ENCODE measurements around the gene TBRG4. TPM values are rescaled to one million over a fixed set of nuclear protein-coding genes. Genes with fewer than 3 reads are reported as not detected.

TBRG4 gene
- total RNA-seq, 2 donors from 2014 or later, result 91.0 to 147 TPM

DNA sequence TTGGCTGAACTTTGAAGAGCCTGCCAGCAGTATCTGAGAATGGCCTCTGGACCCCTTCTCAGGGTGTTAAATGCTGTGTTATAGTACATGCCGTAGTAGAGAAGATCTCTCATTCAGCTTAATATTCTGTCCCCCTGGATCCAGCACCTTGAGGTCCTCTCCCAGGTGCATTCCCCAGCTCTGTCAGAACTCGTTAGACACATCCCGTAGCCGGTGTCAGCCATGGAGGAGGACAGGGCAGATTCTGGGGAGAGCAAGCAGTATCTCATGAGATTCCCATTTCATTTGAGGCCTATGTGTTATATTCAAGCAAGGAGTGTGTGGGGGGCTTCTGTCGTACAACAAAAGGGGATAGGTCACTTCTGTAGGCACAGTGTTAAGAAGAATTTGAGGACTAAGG lies 57.6 kb downstream of the TBRG4 start:
- H3K4me3 ChIP-seq, result no peak overlapping the region
- intact Hi-C loops (cut with DNase I), result no loop called here
- no peaks in the 10 kb centered on the region for H3K4me1 ChIP-seq
- DNase-seq, result no peak
- no peaks in the 10 kb centered on the region for H3K9me3 ChIP-seq
- no peak for TF ChIP-seq CTCF (IDR thresholded peaks at IDR 0.05)
- H3K27ac ChIP-seq, result no peak overlapping the region
- H3K36me3 ChIP-seq, result no peaks in the 10 kb centered on the region
- no peak overlapping the region for H3K9ac ChIP-seq (ENCODE audit: low read depth in 2 of 2, low read length in 2 of 2)
- H3K27me3 ChIP-seq, result no peaks in the 10 kb centered on the region

DNA sequence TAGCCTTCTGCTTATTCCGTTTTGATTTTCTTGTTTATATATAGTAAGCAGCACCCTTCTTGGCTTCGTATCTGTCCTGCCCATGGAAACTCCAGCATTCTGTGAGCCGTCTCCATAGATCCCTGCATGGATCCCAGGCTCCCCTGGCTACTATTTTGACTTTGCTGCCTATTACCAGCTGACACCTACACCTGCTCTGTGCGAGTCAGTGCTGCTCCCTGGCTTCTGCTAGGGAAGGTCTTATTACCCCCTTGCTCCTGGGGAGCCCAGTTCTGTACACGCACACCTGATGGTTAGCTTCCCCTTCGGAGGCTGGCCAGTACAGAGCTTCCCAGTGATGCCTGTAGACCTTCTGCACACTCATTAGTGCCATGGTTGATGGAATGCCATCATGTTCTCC lies 58.1 kb downstream of the TBRG4 start:
- no peak for TF ChIP-seq CTCF (IDR thresholded peaks at IDR 0.05)
- Histone ChIP-seq H3K4me1 (no peaks in the 10 kb centered on the region), H3K9ac (ENCODE audit: low read depth in 2 of 2, low read length in 2 of 2) (no peak overlapping the region), H3K27me3 (no peaks in the 10 kb centered on the region), H3K36me3 (no peaks in the 10 kb centered on the region), H3K9me3 (no peaks in the 10 kb centered on the region), H3K27ac (no peak overlapping the region), H3K4me3 (no peak overlapping the region)
- DNase-seq, result no peak
- intact Hi-C loops (cut with DNase I), result no loop called here

DNA sequence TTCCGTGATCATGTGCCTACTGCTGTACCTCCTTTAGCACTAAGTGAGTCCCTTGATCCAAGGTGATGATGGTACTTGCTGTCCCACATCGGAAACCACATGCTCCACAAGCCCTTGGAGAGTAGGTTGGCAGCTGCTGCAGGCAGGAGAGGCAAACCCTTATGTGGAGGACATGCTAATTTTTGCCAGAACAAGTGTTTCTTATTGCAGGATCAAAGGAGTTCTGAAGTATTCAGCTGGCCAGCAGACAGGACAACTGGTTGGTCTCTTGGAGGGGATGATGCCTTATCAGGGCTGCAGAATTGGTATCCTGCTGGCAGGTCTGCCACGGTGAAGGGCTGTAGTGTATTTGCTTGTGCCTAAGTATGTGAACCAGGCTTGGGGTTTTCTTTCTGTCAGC lies 59.5 kb downstream of the TBRG4 start:
- no peaks in the 10 kb centered on the region for H3K27me3 ChIP-seq
- H3K4me3 ChIP-seq, result no peak overlapping the region
- no peak overlapping the region for H3K27ac ChIP-seq
- no peak for TF ChIP-seq CTCF (IDR thresholded peaks at IDR 0.05)
- H3K9me3 ChIP-seq, result no peaks in the 10 kb centered on the region
- no peaks in the 10 kb centered on the region for H3K36me3 ChIP-seq
- no peaks in the 10 kb centered on the region for H3K4me1 ChIP-seq
- H3K9ac ChIP-seq (ENCODE audit: low read depth in 2 of 2, low read length in 2 of 2), result no peak overlapping the region
- intact Hi-C loops (cut with DNase I), result no loop called here
- no peak for DNase-seq

- H3K36me3 ChIP-seq, result no peaks in the 10 kb centered on the region
- no peak for TF ChIP-seq CTCF (IDR thresholded peaks at IDR 0.05)
- H3K9me3 ChIP-seq, result no peaks in the 10 kb centered on the region
- H3K4me3 ChIP-seq, result no peak overlapping the region
- no peak overlapping the region for H3K27ac ChIP-seq
- DNase-seq, result no peak
- no peak overlapping the region for H3K9ac ChIP-seq (ENCODE audit: low read depth in 2 of 2, low read length in 2 of 2)
- no peaks in the 10 kb centered on the region for H3K4me1 ChIP-seq
- intact Hi-C loops (cut with DNase I), result no loop called here
- H3K27me3 ChIP-seq, result no peaks in the 10 kb centered on the region
Observed at GRCh38 chr7:45050198-45050597, 61.3 kb downstream of the TBRG4 start.

Other genes starting within 250 kb of the TBRG4 start
- 10 to 100 TPM; 18.8 to 19.8 TPM for gene PURB, start 226.2 kb downstream of the TBRG4 start, total RNA-seq
- gene MYO1G, start 132.7 kb downstream of the TBRG4 start, total RNA-seq, result 1 to 10 TPM; 2.1 to 3.6 TPM
- 10 to 100 TPM; 34.8 to 38.0 TPM for gene CCM2, start 111.5 kb downstream of the TBRG4 start, total RNA-seq
- 1 to 10 TPM; 1.0 to 3.3 TPM for gene NACAD, start 22.7 kb downstream of the TBRG4 start, total RNA-seq
- gene RAMP3, start 46.1 kb upstream of the TBRG4 start, total RNA-seq, result 1 to 10 TPM; 7.2 to 8.5 TPM

Measured in colonic mucosa (tissue), 4 donors.